IMR-90 (cell line): ENCODE measurements around the gene C12orf75. TPM values are rescaled to one million over a fixed set of nuclear protein-coding genes. Genes with fewer than 3 reads are reported as not detected.

ENCODE experiments used
- ATAC-seq: fragments of 200-7000 bp; cut with Tn5 transposase; 2 replicates; pipeline ENCODE4 v1.9.1; 2020; ENCODE audit warnings: low read depth, mild to moderate bottlenecking, moderate library complexity
- BruUV-seq: library from RNA; stranded (reverse); fragments of 400-500 nt; replicated peaks from 2 replicates; lab custom pipeline; 2021; lab: Mats Ljungman, UMichigan
- CTCF ChIA-PET: fragments of 300-600 bp; formaldehyde crosslinking; extraction: SDS; loops from one replicate; lab custom pipeline; 2021; ENCODE audit warnings: antibody characterized with exemption; lab: Yijun Ruan, JAX
- POLR2A ChIA-PET: fragments of 300-600 bp; sonication (Branson Sonifier 250); formaldehyde crosslinking; loops from one replicate; lab custom pipeline; 2022; ENCODE audit warnings: antibody characterized with exemption; ENCODE audit not compliant: unreplicated experiment; lab: Charles Lee
- DNase-seq: peaks from one replicate; pipeline ENCODE4 v3.0.0; 2013
- H2AFZ ChIP-seq: replicated peaks from 2 replicates; pipeline ENCODE3; 2013; ENCODE audit warnings: low read length, mild to moderate bottlenecking; ENCODE audit not compliant: poor library complexity
- H2AK5ac ChIP-seq: 2 replicates; pipeline ENCODE4 v1.6.1; 2013; ENCODE audit warnings: low read depth, low read length, inconsistent platforms
- H2AK9ac ChIP-seq: replicated peaks from 2 replicates; pipeline ENCODE3; 2013; ENCODE audit warnings: mild to moderate bottlenecking, low read depth, low read length, moderate library complexity; ENCODE audit not compliant: poor library complexity
- H2BK120ac ChIP-seq: 2 replicates; pipeline ENCODE4 v1.6.1; 2013; ENCODE audit warnings: low read depth, low read length, inconsistent platforms
- H2BK15ac ChIP-seq: 3 replicates; pipeline ENCODE4 v1.6.1; 2013; ENCODE audit warnings: low read depth, low read length, inconsistent platforms
- H2BK20ac ChIP-seq: 2 replicates; pipeline ENCODE4 v1.6.1; 2013; ENCODE audit warnings: low read depth, mild to moderate bottlenecking, inconsistent platforms, low read length, moderate library complexity
- H2BK5ac ChIP-seq: 2 replicates; pipeline ENCODE4 v1.6.1; 2013; ENCODE audit warnings: mild to moderate bottlenecking, low read depth, low read length, inconsistent platforms; ENCODE audit not compliant: poor library complexity, severe bottlenecking
- H3K14ac ChIP-seq: replicated peaks from 2 replicates; pipeline ENCODE4 v1.6.1; 2013; ENCODE audit warnings: low read depth, low read length, inconsistent platforms
- H3K18ac ChIP-seq: 2 replicates; pipeline ENCODE4 v1.6.1; 2013; ENCODE audit warnings: low read depth, low read length, control low read depth
- H3K23ac ChIP-seq: 2 replicates; pipeline ENCODE4 v1.6.1; 2013; ENCODE audit warnings: low read depth, low read length, inconsistent platforms
- H3K27ac ChIP-seq: 2 replicates; pipeline ENCODE4 v1.5.1; 2013; ENCODE audit warnings: mild to moderate bottlenecking, control low read depth, low read length; ENCODE audit not compliant: insufficient read depth
- H3K27me3 ChIP-seq: 2 replicates; pipeline ENCODE4 v1.6.1; 2013; ENCODE audit warnings: low read length; ENCODE audit not compliant: control insufficient read depth, insufficient read depth
- H3K36me3 ChIP-seq: 2 replicates; pipeline ENCODE4 v1.6.1; 2013; ENCODE audit warnings: low read length, mixed read lengths; ENCODE audit not compliant: control insufficient read depth, insufficient read depth
- H3K4ac ChIP-seq: 2 replicates; pipeline ENCODE4 v1.6.1; 2013; ENCODE audit warnings: low read depth, low read length, inconsistent platforms
- H3K4me1 ChIP-seq: 2 replicates; pipeline ENCODE4 v1.6.1; 2013; ENCODE audit warnings: low read length, mixed read lengths; ENCODE audit not compliant: control insufficient read depth, insufficient read depth
- H3K4me2 ChIP-seq: 2 replicates; pipeline ENCODE4 v1.6.1; 2013; ENCODE audit warnings: low read depth, mild to moderate bottlenecking, control low read depth, low read length, moderate library complexity
- H3K4me3 ChIP-seq: 2 replicates; pipeline ENCODE4 v1.5.1; 2013; ENCODE audit warnings: low read depth, mild to moderate bottlenecking, control low read depth, low read length, moderate library complexity; ENCODE audit not compliant: insufficient read depth
- H3K56ac ChIP-seq: 2 replicates; pipeline ENCODE4 v1.6.1; 2013; ENCODE audit warnings: low read length, inconsistent platforms; ENCODE audit not compliant: insufficient read depth; ENCODE audit errors: extremely low read depth
- H3K79me1 ChIP-seq, 2 experiments: 2 replicates each; pipeline ENCODE4 v1.6.1; 2013; ENCODE audit warnings: low read length in 2 of 2, inconsistent platforms in 1 of 2, low read depth in 1 of 2
- H3K9ac ChIP-seq: 2 replicates; pipeline ENCODE4 v1.6.1; 2013; ENCODE audit warnings: low read depth, low read length, control low read depth
- H3K9me1 ChIP-seq: 2 replicates; pipeline ENCODE4 v1.6.1; 2013; ENCODE audit warnings: low read length, inconsistent platforms; ENCODE audit not compliant: insufficient read depth
- H3K9me3 ChIP-seq: 2 replicates; pipeline ENCODE4 v1.6.1; 2013; ENCODE audit warnings: low read length; ENCODE audit not compliant: control insufficient read depth, insufficient read depth
- H4K20me1 ChIP-seq: 2 replicates; pipeline ENCODE4 v1.6.1; 2013; ENCODE audit warnings: low read length, inconsistent platforms; ENCODE audit not compliant: insufficient read depth
- H4K5ac ChIP-seq: 2 replicates; pipeline ENCODE4 v1.6.1; 2013; ENCODE audit warnings: mild to moderate bottlenecking, low read depth, low read length, control low read depth
- H4K8ac ChIP-seq, 2 experiments: 2 replicates each; pipeline ENCODE4 v1.6.1; 2013; ENCODE audit warnings: low read depth in 2 of 2, low read length in 2 of 2, control low read depth in 1 of 2, inconsistent platforms in 1 of 2
- H4K91ac ChIP-seq: 2 replicates; pipeline ENCODE4 v1.6.1; 2013; ENCODE audit warnings: low read depth, low read length, inconsistent platforms; ENCODE audit not compliant: insufficient read depth
- BHLHE40 ChIP-seq: fragments of 150-350 bp; IDR thresholded peaks from 2 replicates; pipeline ENCODE4 v1.6.1; 2016; ENCODE audit warnings: mild to moderate bottlenecking, low read depth, low read length
- CTCF ChIP-seq: conservative IDR thresholded peaks from 2 replicates; pipeline ENCODE4 v1.5.1; 2012; ENCODE audit warnings: mild to moderate bottlenecking, low read depth, low read length, improper control_type of control experiment
- FOS ChIP-seq: fragments of 150-350 bp; IDR thresholded peaks from 2 replicates; pipeline ENCODE4 v1.6.1; 2016; ENCODE audit warnings: low read depth, low read length
- MAFK ChIP-seq: IDR thresholded peaks from 2 replicates; pipeline ENCODE4 v1.6.1; 2012; ENCODE audit warnings: low read depth, low read length, improper control_type of control experiment
- MAZ ChIP-seq: IDR thresholded peaks from 2 replicates; pipeline ENCODE4 v1.6.1; 2012; ENCODE audit warnings: low read depth, mild to moderate bottlenecking, low read length, improper control_type of control experiment, moderate library complexity, borderline replicate concordance
- MXI1 ChIP-seq: IDR thresholded peaks from 2 replicates; pipeline ENCODE4 v1.6.1; 2012; ENCODE audit warnings: low read depth, mild to moderate bottlenecking, low read length, moderate library complexity, borderline replicate concordance
- RAD21 ChIP-seq: IDR thresholded peaks from 2 replicates; pipeline ENCODE4 v1.6.1; 2012; ENCODE audit warnings: low read length, improper control_type of control experiment
- RCOR1 ChIP-seq: IDR thresholded peaks from 2 replicates; pipeline ENCODE4 v1.6.1; 2012; ENCODE audit warnings: mild to moderate bottlenecking, low read length, improper control_type of control experiment; ENCODE audit not compliant: insufficient replicate concordance
- SMC3 ChIP-seq: fragments of 150-350 bp; IDR thresholded peaks from 2 replicates; pipeline ENCODE4 v1.6.1; 2016; ENCODE audit warnings: low read depth, mild to moderate bottlenecking, antibody characterized with exemption, low read length, moderate library complexity
- WGBS, 2 experiments: methylation state at CpG; one replicate each; pipeline versions ENCODE4 v1.1.5 to v1.1.7; 2013; ENCODE audit warnings: missing lambda C conversion rate in 2 of 2; ENCODE audit not compliant: insufficient read length in 1 of 2; ENCODE audit errors: extremely low coverage in 2 of 2; 5-methylcytosine and 5-hydroxymethylcytosine counted together
- dilution Hi-C: fragments of 300-500 bp; cut with HindIII; formaldehyde crosslinking; loops from one replicate; pipeline ENCODE4 v1.14.3; 2018; ENCODE audit warnings: low sequenced_read_pairs; ENCODE audit not compliant: unreplicated experiment
- in situ Hi-C: fragments of 300-500 bp; cut with MboI; formaldehyde crosslinking; loops from 3 replicates; pipeline ENCODE4 v1.14.3; 2019; ENCODE audit warnings: low sequenced_read_pairs, inconsistent platforms, mixed read lengths
- intact Hi-C: fragments of 100-400 bp; cut with micrococcal nuclease; formaldehyde crosslinking; loops from 2 replicates; pipeline ENCODE4 v1.10.0; 2022
- polyA plus RNA-seq, 3 experiments: library from polyadenylated mRNA; depleted of rRNA; stranded (reverse); fragments of >200 nt; gene quantifications; 2 replicates each; pipeline ENCODE4 v1.2.3, GENCODE V29; 2012; ENCODE audit warnings: low replicate concordance in 1 of 3
- total RNA-seq: library from RNA; depleted of rRNA; stranded (reverse); fragments of >200 nt; gene quantifications from 2 replicates; pipeline ENCODE4 v1.2.3, GENCODE V29; 2012

C12orf75 gene
- total and polyA plus RNA-seq, 2 of the 4 experiments (the other 2 are of a cell fraction), result 145 to 278 TPM

- no peak overlapping the region; a peak in 1 of 4 replicates for H4K8ac ChIP-seq
- no peaks in the 10 kb centered on the region for H3K27me3 ChIP-seq
- no peak for ATAC-seq
- H3K27ac ChIP-seq, result no peak overlapping the region
- no peak overlapping the region for H3K23ac ChIP-seq
- no peak overlapping the region for H2AK9ac ChIP-seq
- H2AK5ac ChIP-seq, result 0 out of 2 replicates have a peak overlapping the region, but pooled peaks have one; percentile 36
- no peak overlapping the region for H3K9ac ChIP-seq
- no peak overlapping the region for H2BK120ac ChIP-seq
- H3K36me3 ChIP-seq, result no peaks in the 10 kb centered on the region
- DNase-seq, result no peak
- no peak overlapping the region for H3K56ac ChIP-seq
- in situ Hi-C loops, result no loop called here
- no peak overlapping the region for H4K91ac ChIP-seq
- dilution Hi-C loops, result no loop called here
- H3K14ac ChIP-seq, result 0 out of 2 replicates have a peak overlapping the region, but pooled peaks have one; percentile 26
- no TSS peak for BruUV-seq
- peaks cover 6 to 34% of the 10 kb centered on the region in 2 experiments; a peak in 3 of 4 replicates for H3K79me1 ChIP-seq
- H3K9me3 ChIP-seq, result no peaks in the 10 kb centered on the region
- H2BK15ac ChIP-seq, result peak overlapping the region; percentile 97; the same call in 1 of the 3 replicates
- peaks cover 13% of the 10 kb centered on the region for H3K4me1 ChIP-seq
- POLR2A ChIA-PET, result no interaction called here
- no peak overlapping the region for H3K4me2 ChIP-seq
- TF ChIP-seq MXI1 (no peak), FOS (no peak), CTCF (no peak), RCOR1 (no peak), SMC3 (no peak), MAZ (no peak), RAD21 (no peak), BHLHE40 (no peak), MAFK (no peak)
- H3K9me1 ChIP-seq, result peaks cover 17% of the 10 kb centered on the region
- H4K20me1 ChIP-seq, result no peaks in the 10 kb centered on the region
- no peak overlapping the region for H3K18ac ChIP-seq
- peak overlapping the region; percentile 21; the same call in 1 of the 2 replicates for H2BK20ac ChIP-seq
- WGBS, 2 experiments, result 100% methylated on average over 1 of the region's 2 CpGs; no CpG with 5 or more reads in 1 of the 2 experiments
- no peak overlapping the region for H3K4ac ChIP-seq
- intact Hi-C loops, result no loop called here
- peak overlapping the region; percentile 11; the same call in 1 of the 2 replicates for H4K5ac ChIP-seq
- no peak overlapping the region for H2AFZ ChIP-seq
- CTCF ChIA-PET, result no interaction called here
- no peak overlapping the region for H3K4me3 ChIP-seq
- H2BK5ac ChIP-seq, result no peak overlapping the region
These were observed 15.4 kb upstream of the C12orf75 start for GRCh38 chr12:105315130-105315529.
